GM12878 (cell line): ENCODE measurements around the gene ZNF385C. TPM values are rescaled to one million over a fixed set of nuclear protein-coding genes. Genes with fewer than 3 reads are reported as not detected.

Source experiments
- ATAC-seq: fragments of 200-7000 bp; cut with Tn5 transposase; 3 replicates; pipeline ENCODE4 v1.9.1; 2020; ENCODE audit warnings: mild to moderate bottlenecking, moderate library complexity
- BruUV-seq: library from RNA; stranded (reverse); fragments of 400-500 nt; replicated peaks from 2 replicates; lab custom pipeline; 2021; lab: Mats Ljungman, UMichigan
- CTCF ChIA-PET: fragments of 300-600 bp; sonication (Branson Sonifier 250); formaldehyde crosslinking; extraction: SDS; loops from one replicate; lab custom pipeline; 2021; ENCODE audit warnings: inconsistent platforms; lab: Yijun Ruan, JAX
- POLR2A ChIA-PET: fragments of 350-600 bp; formaldehyde crosslinking; extraction: SDS; loops from one replicate; lab custom pipeline; 2021; ENCODE audit warnings: inconsistent platforms; lab: Charles Lee
- RAD21 ChIA-PET: fragments of 300-600 bp; sonication (Branson Sonifier 250); formaldehyde crosslinking; loops from one replicate; lab custom pipeline; 2023; ENCODE audit warnings: antibody characterized with exemption; ENCODE audit not compliant: unreplicated experiment; lab: Charles Lee
- SMC1A ChIA-PET: fragments of 300-600 bp; sonication (Branson Sonifier 250); formaldehyde crosslinking; loops from one replicate; lab custom pipeline; 2023; ENCODE audit not compliant: unreplicated experiment, uncharacterized antibody; lab: Charles Lee
- DNase-seq: peaks from one replicate; pipeline ENCODE4 v3.0.0-alpha.2; 2011; ENCODE audit warnings: low read depth, low spot score
- FAIRE-seq: peaks from 3 replicates; lab custom pipeline; 2011; peaks lifted over from hg19 to GRCh38; lab: Jason Lieb, UNC
- H2AFZ ChIP-seq: 2 replicates; pipeline ENCODE4 v1.6.0; 2011; ENCODE audit warnings: low read depth, low read length, control low read depth; ENCODE audit not compliant: control insufficient read depth
- H3K27ac ChIP-seq: 2 replicates; pipeline ENCODE4 v1.5.1; 2011; ENCODE audit warnings: control low read depth; ENCODE audit not compliant: control insufficient read depth, insufficient read depth
- H3K27me3 ChIP-seq, 2 experiments: replicated peaks in 1 of 2; 2 replicates each; pipeline versions ENCODE4 v1.6.0 to v1.6.1; 2011; ENCODE audit warnings: low read length in 1 of 2; ENCODE audit not compliant: control insufficient read depth in 2 of 2, insufficient read depth in 2 of 2
- H3K36me3 ChIP-seq, 2 experiments: 2 replicates each; pipeline ENCODE4 v1.5.1; 2011; ENCODE audit warnings: low read length in 1 of 2; ENCODE audit not compliant: control insufficient read depth in 2 of 2, insufficient read depth in 2 of 2
- H3K4me1 ChIP-seq: 2 replicates; pipeline ENCODE4 v1.6.1; 2011; ENCODE audit warnings: mild to moderate bottlenecking, low read length, moderate library complexity, mixed read lengths; ENCODE audit not compliant: control insufficient read depth, insufficient read depth
- H3K4me2 ChIP-seq: 2 replicates; pipeline ENCODE4 v1.6.0; 2011; ENCODE audit warnings: control low read depth; ENCODE audit not compliant: control insufficient read depth, insufficient read depth
- H3K4me3 ChIP-seq: fragments of 200-600 bp; sonication (generic); 2 replicates; pipeline ENCODE4 v1.5.1; 2016
- H3K79me2 ChIP-seq: 2 replicates; pipeline ENCODE4 v1.6.0; 2011; ENCODE audit warnings: low read length; ENCODE audit not compliant: control insufficient read depth, insufficient read depth
- H3K9ac ChIP-seq: 2 replicates; pipeline ENCODE4 v1.8.0; 2011; ENCODE audit warnings: low read length, control low read depth, mixed read lengths; ENCODE audit not compliant: control insufficient read depth, insufficient read depth
- H3K9me3 ChIP-seq: replicated peaks from 3 replicates; pipeline ENCODE4 v1.5.1; 2011; ENCODE audit warnings: mild to moderate bottlenecking, low read length; ENCODE audit not compliant: control insufficient read depth, insufficient read depth
- H4K20me1 ChIP-seq: 2 replicates; pipeline ENCODE4 v1.6.0; 2011; ENCODE audit not compliant: control insufficient read depth, insufficient read depth
- BRCA1 ChIP-seq: IDR thresholded peaks from 2 replicates; pipeline ENCODE4 v1.6.1; 2011; ENCODE audit warnings: low read depth, low read length, improper control_type of control experiment
- DPF2 ChIP-seq: fragments of 450-650 bp; IDR thresholded peaks from 2 replicates; pipeline ENCODE4 v1.6.1; 2017; ENCODE audit warnings: mild to moderate bottlenecking
- EGR1 ChIP-seq, 2 experiments: IDR thresholded peaks; 1 replicate in 1 of 2; 2 replicates in 1 of 2; pipeline ENCODE4 v1.6.1; 2011 to 2012; ENCODE audit warnings: low read depth in 2 of 2, low read length in 2 of 2, borderline replicate concordance in 1 of 2, mild to moderate bottlenecking in 1 of 2, moderate library complexity in 1 of 2
- JUNB ChIP-seq: IDR thresholded peaks from 2 replicates; pipeline ENCODE4 v1.6.1; 2016; ENCODE audit warnings: antibody characterized with exemption, mild to moderate bottlenecking
- MEF2A ChIP-seq: IDR thresholded peaks from 2 replicates; pipeline ENCODE4 v1.6.1; 2011; ENCODE audit warnings: low read depth, mild to moderate bottlenecking, low read length, moderate library complexity; ENCODE audit not compliant: insufficient read depth
- NFYA ChIP-seq: IDR thresholded peaks from 2 replicates; pipeline ENCODE4 v1.6.1; 2011; ENCODE audit warnings: low read depth, mild to moderate bottlenecking, low read length, improper control_type of control experiment, borderline replicate concordance
- NR2F1 ChIP-seq: fragments of 450-650 bp; conservative IDR thresholded peaks from 2 replicates; pipeline ENCODE4 v1.6.1; 2017; ENCODE audit warnings: mild to moderate bottlenecking
- RUNX3 ChIP-seq: IDR thresholded peaks from 2 replicates; pipeline ENCODE4 v1.6.1; 2012; ENCODE audit warnings: low read length, inconsistent platforms
- SP1 ChIP-seq: IDR thresholded peaks from one replicate; pipeline ENCODE4 v1.6.1; 2011; ENCODE audit warnings: low read depth, low read length
- ZNF384 ChIP-seq: IDR thresholded peaks from 2 replicates; pipeline ENCODE4 v1.6.1; 2012; ENCODE audit warnings: low read depth, mild to moderate bottlenecking, low read length, improper control_type of control experiment, borderline replicate concordance
- WGBS: methylation state at CpG from one replicate; pipeline ENCODE4 v1.1.6; 2016; ENCODE audit warnings: low lambda C conversion rate; ENCODE audit not compliant: insufficient replicate concordance, insufficient coverage; ENCODE audit errors: missing lambda C conversion rate; 5-methylcytosine and 5-hydroxymethylcytosine counted together
- in situ Hi-C: fragments of 300-500 bp; cut with MboI; formaldehyde crosslinking; loops from 9 replicates; pipeline ENCODE4 v1.14.3; 2018; ENCODE audit warnings: mixed read lengths
- intact Hi-C: fragments of 100-400 bp; cut with micrococcal nuclease; formaldehyde crosslinking; loops from one replicate; pipeline ENCODE4 v1.14.2; 2022; ENCODE audit not compliant: unreplicated experiment
- polyA plus RNA-seq, 11 experiments: library from polyadenylated mRNA; depleted of rRNA in 4 of 11; unstranded in 6 of 11; stranded (reverse) in 5 of 11; fragments of >200 nt; fragmentation: Nextera tagmentation in 4 of 11; fragmentation: Illumina TruSeq in 1 of 11; extraction: Ambion mirVana in 4 of 11; extraction: Trizol in 1 of 11; gene quantifications; 1 replicate in 1 of 11; 2 replicates in 10 of 11; pipeline versions ENCODE4 v1.2.1 to v1.2.3, GENCODE V29; 2011 to 2016; ENCODE audit warnings: inconsistent platforms in 2 of 11, missing spikeins in 2 of 11, low read depth in 1 of 11
- total RNA-seq, 4 experiments: library from RNA; depleted of rRNA in 3 of 4; stranded (reverse); fragments of >200 nt in 3 of 4; fragmentation: Illumina TruSeq in 1 of 4; extraction: Trizol in 1 of 4; gene quantifications; 2 replicates each; pipeline versions ENCODE4 v1.2.1 to v1.2.3, GENCODE V29; 2013 to 2021
- TF ChIP-seq, protein P1 (sequence below): fragments of 450-650 bp; IDR thresholded peaks from 2 replicates; pipeline ENCODE4 v1.6.1; 2017; ENCODE audit warnings: mild to moderate bottlenecking, low read depth, inconsistent platforms; ENCODE audit not compliant: poor library complexity, severe bottlenecking

The ZNF385C gene
- total and polyA plus RNA-seq, 10 of the 15 experiments (the other 5 are each of a cell fraction or from before 2014, with no cell fraction given): 0.06 to 0.20 (median 0.07) TPM; not detected in 5

DNA sequence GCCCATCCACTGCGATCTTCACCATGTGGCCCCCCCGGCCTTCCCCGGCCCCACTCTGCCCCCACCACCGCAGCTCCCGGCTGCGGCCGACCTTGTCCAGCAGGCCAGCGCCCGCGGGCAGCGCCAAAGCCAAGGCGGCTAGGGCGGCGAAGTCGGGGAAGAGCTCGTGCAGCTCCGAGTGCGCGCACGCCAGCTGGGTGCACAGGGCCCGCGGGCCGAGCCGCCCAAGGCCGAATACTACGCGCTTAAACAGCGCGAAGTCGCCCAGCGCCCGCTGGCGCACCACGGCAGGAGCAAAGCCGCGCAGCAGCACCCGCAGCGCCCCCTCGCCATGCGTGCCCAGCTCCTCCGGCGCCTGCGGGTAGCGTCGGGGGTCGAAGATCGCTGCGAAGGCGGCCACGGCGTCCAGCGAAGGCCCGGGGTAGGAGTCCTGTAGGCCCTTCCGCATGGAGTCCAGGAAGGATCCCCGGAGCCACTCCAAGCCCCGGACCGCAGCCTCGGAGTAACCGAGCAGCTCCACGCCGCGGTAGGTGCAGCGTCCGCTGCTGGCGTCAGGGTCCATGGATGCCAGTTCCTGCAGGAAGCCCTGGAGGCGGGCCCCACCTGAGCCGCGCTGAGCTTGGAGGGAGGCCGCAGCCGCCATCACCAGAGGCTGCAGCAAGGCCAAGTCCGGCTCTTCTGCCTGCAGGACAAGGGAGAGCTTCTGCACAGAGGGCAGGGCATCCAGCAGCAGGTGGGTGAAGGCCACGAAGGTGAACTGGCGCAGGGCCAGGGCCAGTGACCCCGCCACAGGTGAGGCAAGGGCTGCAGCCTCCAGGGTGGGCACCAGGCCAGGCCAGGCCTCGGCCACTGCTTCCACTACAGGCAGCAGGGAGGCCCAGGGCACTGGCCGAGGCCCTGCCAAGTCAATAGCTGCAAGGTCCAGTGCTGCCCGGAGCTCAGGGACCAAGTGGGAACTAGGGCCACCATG lies 58.2 kb downstream of the ZNF385C start (continued):
- TF ChIP-seq, protein P1, sequence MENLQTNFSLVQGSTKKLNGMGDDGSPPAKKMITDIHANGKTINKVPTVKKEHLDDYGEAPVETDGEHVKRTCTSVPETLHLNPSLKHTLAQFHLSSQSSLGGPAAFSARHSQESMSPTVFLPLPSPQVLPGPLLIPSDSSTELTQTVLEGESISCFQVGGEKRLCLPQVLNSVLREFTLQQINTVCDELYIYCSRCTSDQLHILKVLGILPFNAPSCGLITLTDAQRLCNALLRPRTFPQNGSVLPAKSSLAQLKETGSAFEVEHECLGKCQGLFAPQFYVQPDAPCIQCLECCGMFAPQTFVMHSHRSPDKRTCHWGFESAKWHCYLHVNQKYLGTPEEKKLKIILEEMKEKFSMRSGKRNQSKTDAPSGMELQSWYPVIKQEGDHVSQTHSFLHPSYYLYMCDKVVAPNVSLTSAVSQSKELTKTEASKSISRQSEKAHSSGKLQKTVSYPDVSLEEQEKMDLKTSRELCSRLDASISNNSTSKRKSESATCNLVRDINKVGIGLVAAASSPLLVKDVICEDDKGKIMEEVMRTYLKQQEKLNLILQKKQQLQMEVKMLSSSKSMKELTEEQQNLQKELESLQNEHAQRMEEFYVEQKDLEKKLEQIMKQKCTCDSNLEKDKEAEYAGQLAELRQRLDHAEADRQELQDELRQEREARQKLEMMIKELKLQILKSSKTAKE: no peak
- no peak for TF ChIP-seq NR2F1

DNA sequence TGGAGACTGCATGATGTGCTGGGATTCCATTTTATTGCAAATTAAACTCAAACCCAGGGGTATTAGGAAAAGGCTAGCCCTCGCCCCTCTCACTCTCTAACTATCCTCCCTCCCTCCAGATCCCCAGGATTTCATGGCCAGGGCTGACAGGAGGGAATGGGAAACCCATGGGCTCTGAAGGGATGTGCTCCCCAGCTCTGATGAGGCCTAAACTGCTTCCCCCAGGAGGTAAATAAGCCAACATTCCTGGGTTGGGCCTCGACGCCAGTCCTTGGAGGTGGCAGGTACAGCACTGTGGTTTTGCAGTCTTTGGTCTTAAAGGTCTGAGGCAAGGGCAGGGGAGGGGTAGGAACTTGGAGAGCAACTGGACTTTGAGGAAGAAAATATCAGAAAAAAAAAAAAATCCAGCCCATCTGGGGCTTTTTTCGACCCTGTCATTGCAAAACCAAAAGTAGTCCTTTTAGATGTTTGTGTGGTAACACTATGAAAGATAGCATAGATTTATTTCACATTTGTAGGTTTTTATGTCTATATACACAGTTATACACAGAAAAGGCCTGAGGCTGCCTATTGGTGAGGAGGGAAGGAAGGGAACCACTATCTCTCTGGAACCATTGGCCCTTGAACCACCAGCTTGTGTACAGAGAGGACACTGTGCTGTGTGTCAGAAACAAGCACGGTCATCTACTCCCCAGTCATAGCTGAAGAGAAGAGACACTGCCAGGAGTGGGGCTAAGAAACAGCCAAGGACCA lies 59.9 kb downstream of the ZNF385C start:
- no TSS peak for BruUV-seq

More for the DNA sequence above, 59.9 kb downstream of the ZNF385C start:
- ChIA-PET POLR2A (no interaction called here), RAD21 (no interaction called here), SMC1A (interaction anchor here (0.7 to 2.5 kb wide), 2 partner anchors 13 to 23 kb away, joined by 4 to 7 read pairs; no protein-coding TSS in a partner anchor), CTCF (interaction anchor here (0.6 to 2.4 kb wide), 4 partner anchors 13 to 82 kb away, joined by 3 to 9 read pairs (median 4); partner anchors contain the start of genes DNAJC7 and NKIRAS2)
- 14% methylated on average over 5 of the region's 5 CpGs for WGBS
- no peaks in the 10 kb centered on the region for H3K9me3 ChIP-seq
- peak; percentile 80 for ATAC-seq
- H3K79me2 ChIP-seq: no peaks in the 10 kb centered on the region
- FAIRE-seq: no peak
- no peak overlapping the region for H3K4me3 ChIP-seq
- H2AFZ ChIP-seq: peak overlapping the region; percentile 52
- no peak overlapping the region for H3K9ac ChIP-seq
- intact Hi-C loops (no loop called here), in situ Hi-C loops (no loop called here)
- no peaks in the 10 kb centered on the region for H3K27me3 ChIP-seq
- TF ChIP-seq RUNX3 (peak; percentile 56), MEF2A (no peak), EGR1 (IDR thresholded peaks at IDR 0.05; ENCODE audit: borderline replicate concordance in 1 of 2, low read depth in 2 of 2, low read length in 2 of 2) (no peak), BRCA1 (no peak), JUNB (peak; percentile 78), NFYA (no peak), DPF2 (no peak), ZNF384 (peak; percentile 60), SP1 (no peak)
- no peak overlapping the region for H3K27ac ChIP-seq
- no peaks in the 10 kb centered on the region for H3K36me3 ChIP-seq
- H3K4me1 ChIP-seq: peaks cover 8% of the 10 kb centered on the region; the same call in 1 of the 2 replicates
- no peak for DNase-seq
- H3K4me2 ChIP-seq: 0 out of 2 replicates have a peak overlapping the region, but pooled peaks have one; percentile 23
- no peaks in the 10 kb centered on the region for H4K20me1 ChIP-seq
